ENCODE results near the gene ZNF512B.

- TF ChIP-seq CTCF (IDR thresholded peaks at IDR 0.05; ENCODE audit: low read depth, low read length), result no peak
- no peak for TF ChIP-seq EZH2phosphoT487 (IDR thresholded peaks at IDR 0.05; ENCODE audit: low read depth)
These were observed 10.6 kb downstream of the ZNF512B start for GRCh38 chr20:63958964-63959698.

All from OCI-LY3 (cell line).